IPS-18c (cell line): ENCODE measurements around the gene HNRNPL.
A peak's percentile ranks its signal among the peaks of the same experiment; 100 is the strongest.
"Not testable (repeated sequence)": the region's sequence is repeated elsewhere in the genome, so short reads cannot be mapped to it uniquely, and the experiment has no call there.

Experiments
- H3K4me3 ChIP-seq: 2 replicates; pipeline ENCODE4 v1.7.0; 2013; ENCODE audit warnings: low read depth, mild to moderate bottlenecking, low read length, moderate library complexity; ENCODE audit not compliant: insufficient read depth
- H3K9me3 ChIP-seq: one replicate; pipeline ENCODE4 v1.6.1; 2013; ENCODE audit warnings: mild to moderate bottlenecking, low read length, moderate library complexity; ENCODE audit not compliant: control insufficient read depth, insufficient read depth

The HNRNPL gene

DNA sequence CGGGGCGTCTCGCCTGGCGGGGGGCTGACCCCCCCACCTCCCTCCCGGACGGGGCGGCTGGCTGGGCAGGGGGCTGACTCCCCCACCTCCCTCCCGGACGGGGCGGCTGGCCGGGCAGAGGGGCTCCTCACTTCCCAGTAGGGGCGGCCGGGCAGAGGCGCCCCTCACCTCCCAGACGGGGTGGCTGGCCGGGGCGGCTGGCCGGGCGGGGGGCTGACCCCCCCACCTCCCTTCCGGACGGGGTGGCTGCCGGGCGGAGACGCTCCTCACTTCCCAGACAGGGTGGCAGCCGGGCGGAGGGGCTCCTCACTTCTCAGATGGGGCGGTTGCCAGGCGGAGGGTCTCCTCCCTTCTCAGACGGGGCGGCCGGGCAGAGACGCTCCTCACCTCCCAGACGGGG, 52.0 kb downstream of the HNRNPL start:
- H3K4me3 ChIP-seq, H3K9me3 ChIP-seq: not testable (repeated sequence)

DNA sequence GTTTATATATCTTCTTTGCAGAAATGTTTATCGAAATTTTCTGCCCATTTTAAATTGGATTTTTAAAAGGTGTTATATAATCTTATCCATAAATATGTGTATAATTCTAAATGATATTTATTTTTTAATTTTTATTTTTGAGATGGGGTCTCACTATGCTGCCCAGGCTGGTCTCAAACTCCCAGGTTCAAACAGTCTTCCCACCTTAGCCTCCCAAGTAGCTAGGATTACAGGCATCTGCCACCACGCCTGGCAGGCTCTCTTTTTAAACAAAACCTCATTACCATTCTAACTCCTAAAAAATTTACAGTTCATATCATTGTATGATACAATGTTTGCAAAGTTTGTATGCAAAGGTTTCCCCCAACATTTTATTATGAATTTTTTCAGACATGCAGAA, 53.6 kb downstream of the HNRNPL start:
- Histone ChIP-seq H3K9me3 (no peaks in the 10 kb centered on the region), H3K4me3 (no peak overlapping the region)

DNA sequence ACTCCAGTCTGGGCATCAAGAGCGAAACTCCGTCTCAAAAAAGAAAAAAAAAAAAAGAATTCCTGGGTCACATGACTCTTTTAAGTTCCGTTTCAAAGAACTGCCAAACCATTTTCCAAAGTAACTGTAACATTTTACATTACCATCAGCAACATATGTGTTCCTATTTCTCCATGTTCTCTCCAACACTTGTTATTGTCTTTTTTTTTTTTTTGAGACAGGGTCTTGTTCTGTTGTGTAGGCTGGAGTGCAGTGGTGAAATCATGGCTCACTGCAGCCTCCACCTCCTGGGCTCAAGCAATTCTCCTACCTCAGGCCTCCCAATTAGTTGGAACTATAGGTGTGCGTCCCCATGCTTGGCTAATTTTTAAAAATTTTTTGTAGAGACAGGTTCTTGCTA, 54.2 kb downstream of the HNRNPL start:
- Histone ChIP-seq H3K4me3 (no peak overlapping the region), H3K9me3 (no peaks in the 10 kb centered on the region)

DNA sequence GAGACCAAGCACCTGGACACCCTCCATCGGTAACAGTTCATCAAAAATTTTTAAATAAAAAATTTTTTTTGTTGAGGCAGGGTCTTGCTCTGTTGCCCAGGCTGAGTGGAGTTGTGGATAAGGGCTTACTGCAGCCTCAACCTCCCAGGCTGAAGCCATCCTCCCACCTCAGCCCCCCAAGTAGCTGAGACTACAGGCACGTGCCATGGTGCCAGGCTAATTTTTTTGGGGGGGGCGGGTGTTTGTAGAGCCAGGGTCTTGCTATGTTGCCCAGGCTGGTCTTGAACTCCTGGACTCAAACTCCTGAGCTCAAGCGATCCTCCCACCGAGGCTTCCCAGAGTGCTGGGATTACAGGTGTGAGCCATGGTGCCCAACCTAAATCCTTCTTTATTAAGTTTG, 56.1 kb downstream of the HNRNPL start:
- Histone ChIP-seq H3K4me3 (no peak overlapping the region), H3K9me3 (no peaks in the 10 kb centered on the region)

GRCh38 chr19:38793177-38793576, 56.6 kb downstream of the HNRNPL start:
- H3K4me3 ChIP-seq: no peak overlapping the region
- no peaks in the 10 kb centered on the region for H3K9me3 ChIP-seq

- Histone ChIP-seq H3K4me3 (peak overlapping the region; percentile 28; the same call in 1 of the 2 replicates), H3K9me3 (no peaks in the 10 kb centered on the region)
Observed at GRCh38 chr19:38792250-38793111, 57.3 kb downstream of the HNRNPL start.

DNA sequence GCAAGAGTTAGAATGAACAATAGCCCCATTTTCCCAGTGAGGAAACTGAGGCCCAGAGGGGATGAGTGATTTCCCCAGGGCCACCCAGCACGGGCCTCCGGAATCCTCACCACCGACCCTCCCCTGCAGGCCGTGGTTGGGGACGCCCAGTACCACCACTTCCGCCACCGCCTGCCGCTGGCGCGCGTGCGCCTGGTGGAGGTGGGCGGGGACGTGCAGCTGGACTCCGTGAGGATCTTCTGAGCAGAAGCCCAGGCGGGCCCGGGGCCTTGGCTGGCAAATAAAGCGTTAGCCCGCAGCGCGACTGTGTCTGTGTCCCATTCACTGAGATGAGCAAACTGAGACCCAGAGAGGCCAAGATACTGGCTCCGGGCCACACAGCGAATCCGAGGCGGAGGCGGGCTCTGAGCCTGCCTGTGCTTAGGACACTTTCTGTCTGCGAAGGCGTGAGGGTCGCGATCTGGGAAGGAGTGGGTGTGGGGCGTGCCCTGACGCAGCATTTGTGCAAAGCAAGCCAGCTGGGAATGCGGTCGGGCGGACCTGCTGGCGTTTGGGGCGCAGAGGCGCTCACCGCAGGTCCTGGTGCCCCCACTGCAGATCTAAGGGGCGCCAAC, 58.2 kb downstream of the HNRNPL start:
- H3K9me3 ChIP-seq, H3K4me3 ChIP-seq: not testable (repeated sequence)

DNA sequence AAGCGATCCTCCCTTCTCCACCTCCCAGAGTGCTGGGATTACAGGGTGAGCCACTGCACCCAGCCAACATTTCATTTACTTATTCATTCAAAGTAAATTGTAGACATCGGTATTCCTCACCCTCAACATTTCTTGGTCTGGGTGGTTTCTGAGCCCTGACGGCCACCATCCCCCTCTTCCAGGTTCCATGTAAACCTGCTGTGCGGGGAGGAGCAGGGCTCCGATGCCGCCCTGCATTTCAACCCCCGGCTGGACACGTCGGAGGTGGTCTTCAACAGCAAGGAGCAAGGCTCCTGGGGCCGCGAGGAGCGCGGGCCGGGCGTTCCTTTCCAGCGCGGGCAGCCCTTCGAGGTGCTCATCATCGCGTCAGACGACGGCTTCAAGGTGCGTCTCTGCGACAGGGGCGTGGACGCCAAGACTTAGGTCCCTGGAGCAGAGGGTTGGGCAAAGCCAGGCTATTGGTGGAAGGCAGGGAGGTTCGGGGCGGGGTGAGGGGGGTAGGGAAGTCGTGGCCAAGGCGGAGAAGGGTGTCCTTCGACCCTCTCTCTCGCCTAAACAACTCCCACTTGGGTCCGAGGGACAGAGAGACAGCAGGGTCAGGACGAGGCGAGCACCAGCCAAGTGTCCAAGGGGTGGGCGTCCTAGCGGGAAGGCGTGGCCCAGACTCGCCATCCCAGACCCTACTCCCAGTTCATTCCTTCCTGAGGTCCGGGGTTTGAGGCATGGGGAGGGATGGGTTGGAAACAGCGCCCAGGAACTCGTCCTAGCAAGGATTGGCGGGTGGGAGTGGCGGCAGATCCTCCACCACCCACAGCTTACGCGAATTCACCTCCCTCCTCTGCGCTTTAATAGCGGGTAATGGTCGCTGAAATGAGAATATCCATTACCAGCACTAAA, 59.0 kb downstream of the HNRNPL start:
- H3K9me3 ChIP-seq, H3K4me3 ChIP-seq: not testable (repeated sequence)

GRCh38 chr19:38788478-38789243, 61.1 kb downstream of the HNRNPL start, which contains the start of gene LGALS7B:
LGALS7B (plus strand) TSS chr19:38789200; CDS start chr19:38789227, 27 bp downstream.
- Histone ChIP-seq H3K4me3 (no peak within 1 kb of the TSS), H3K9me3 (no peaks in the 10 kb centered on the region)

DNA sequence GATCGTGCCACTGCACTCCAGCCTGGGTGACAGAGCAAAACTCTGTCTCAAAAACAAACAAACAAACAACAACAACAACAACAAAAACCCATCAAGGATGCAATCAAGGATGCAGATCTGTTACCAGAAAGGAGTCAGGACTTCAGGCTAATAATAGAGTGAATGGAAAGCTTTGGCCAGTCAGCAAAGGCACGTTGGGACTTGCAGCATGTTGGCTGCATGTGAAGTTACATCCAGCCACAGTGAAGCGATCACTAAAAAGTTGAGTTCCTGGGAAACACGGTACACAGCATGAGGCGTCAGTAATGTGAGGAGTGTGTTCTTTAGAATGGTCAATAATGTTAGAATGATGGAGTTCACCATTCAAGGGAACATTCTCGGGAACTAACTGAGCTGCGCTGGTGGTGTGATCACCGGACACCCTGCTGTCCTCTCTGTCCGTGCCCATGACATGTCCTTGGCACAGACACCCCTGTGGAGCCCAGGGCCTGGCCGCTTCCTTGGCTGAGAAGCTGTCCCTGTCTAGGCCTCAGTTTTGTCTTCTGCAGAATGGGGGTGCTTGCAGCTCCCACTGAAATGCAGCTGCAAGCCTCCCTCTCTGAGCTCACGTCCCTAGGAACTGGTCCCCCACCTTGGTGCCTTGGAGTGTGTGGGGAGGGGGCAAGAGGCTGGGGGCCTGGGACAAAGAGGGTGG, 63.1 kb downstream of the HNRNPL start:
- Histone ChIP-seq H3K9me3 (no peaks in the 10 kb centered on the region), H3K4me3 (no peak overlapping the region)
